ENCODE data around the gene DDX4. TPM values are rescaled to one million over a fixed set of nuclear protein-coding genes. Genes with fewer than 3 reads are reported as not detected.
"Not testable (repeated sequence)": the region's sequence is repeated elsewhere in the genome, so short reads cannot be mapped to it uniquely, and the experiment has no call there.

DDX4 gene
- total RNA-seq, 4 donors from 2014 or later: not detected

DNA sequence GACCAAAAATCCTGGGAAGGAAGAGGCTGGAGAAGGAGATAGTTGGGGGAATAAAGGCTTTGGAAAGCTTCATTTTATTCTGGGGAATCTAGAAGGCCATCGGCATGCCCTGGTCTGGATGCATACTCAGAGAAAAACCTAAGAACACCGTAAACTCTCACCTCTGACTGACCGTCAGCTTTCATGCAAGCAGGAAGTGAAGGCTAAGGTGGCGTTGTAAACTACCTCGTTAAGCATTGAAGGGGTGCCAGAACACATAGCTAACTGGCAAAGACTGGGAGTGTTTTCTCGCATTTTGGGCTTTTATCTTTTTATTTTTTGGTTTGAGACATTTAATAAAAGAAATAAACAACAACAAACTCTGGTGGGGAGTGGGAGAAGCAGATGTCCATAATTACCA lies 23.1 kb upstream of the DDX4 start:
- intact Hi-C loops (cut with DNase I; ENCODE audit: low total_unique reads): no loop called here
- TF ChIP-seq POLR2A (IDR thresholded peaks at IDR 0.05): no peak
- TF ChIP-seq, protein P1, sequence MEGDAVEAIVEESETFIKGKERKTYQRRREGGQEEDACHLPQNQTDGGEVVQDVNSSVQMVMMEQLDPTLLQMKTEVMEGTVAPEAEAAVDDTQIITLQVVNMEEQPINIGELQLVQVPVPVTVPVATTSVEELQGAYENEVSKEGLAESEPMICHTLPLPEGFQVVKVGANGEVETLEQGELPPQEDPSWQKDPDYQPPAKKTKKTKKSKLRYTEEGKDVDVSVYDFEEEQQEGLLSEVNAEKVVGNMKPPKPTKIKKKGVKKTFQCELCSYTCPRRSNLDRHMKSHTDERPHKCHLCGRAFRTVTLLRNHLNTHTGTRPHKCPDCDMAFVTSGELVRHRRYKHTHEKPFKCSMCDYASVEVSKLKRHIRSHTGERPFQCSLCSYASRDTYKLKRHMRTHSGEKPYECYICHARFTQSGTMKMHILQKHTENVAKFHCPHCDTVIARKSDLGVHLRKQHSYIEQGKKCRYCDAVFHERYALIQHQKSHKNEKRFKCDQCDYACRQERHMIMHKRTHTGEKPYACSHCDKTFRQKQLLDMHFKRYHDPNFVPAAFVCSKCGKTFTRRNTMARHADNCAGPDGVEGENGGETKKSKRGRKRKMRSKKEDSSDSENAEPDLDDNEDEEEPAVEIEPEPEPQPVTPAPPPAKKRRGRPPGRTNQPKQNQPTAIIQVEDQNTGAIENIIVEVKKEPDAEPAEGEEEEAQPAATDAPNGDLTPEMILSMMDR (IDR thresholded peaks at IDR 0.05): no peak
- no peak for DNase-seq (ENCODE audit: low spot score in 2 of 2)
- H3K4me3 ChIP-seq (ENCODE audit: low read depth, poor library complexity, severe bottlenecking): no peak overlapping the region
- WGBS, 2 donors: 80 to 81% methylated on average over 6 of the region's 6 CpGs

DNA sequence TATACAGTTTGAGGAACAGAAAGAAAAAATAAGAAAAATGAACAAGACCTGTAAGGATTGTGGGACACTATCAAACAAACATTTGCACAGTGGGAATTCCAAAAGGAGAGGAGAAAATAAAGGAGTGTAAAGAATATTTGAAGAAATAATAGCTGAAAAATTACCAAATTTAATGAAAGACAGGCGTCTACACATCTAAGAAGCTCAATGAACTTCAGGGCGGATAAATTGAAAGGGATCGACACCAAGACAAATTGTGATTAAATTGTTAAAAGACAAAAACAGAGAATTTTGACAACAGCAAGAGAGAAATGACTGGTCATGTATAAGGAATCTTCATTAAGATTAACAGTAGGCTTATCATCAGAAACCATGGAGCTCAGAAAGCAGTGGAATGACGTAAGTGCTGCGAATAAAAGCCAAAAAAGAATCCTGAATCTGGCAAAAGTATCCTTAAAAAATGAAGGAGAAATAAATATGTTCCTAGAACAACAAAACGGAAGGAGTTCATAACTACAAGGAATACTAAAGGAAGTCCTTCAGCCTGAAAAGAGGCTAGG lies 22.3 kb upstream of the DDX4 start:
- DNase-seq (ENCODE audit: low spot score in 2 of 2): no peak
- 93 to 94% methylated on average over 6 of the region's 6 CpGs for WGBS, 2 donors
- intact Hi-C loops (cut with DNase I; ENCODE audit: low total_unique reads): no loop called here
- no peak overlapping the region for H3K4me3 ChIP-seq (ENCODE audit: low read depth, poor library complexity, severe bottlenecking)
- TF ChIP-seq, protein P1 (IDR thresholded peaks at IDR 0.05): no peak
- no peak for TF ChIP-seq POLR2A (IDR thresholded peaks at IDR 0.05)

DNA sequence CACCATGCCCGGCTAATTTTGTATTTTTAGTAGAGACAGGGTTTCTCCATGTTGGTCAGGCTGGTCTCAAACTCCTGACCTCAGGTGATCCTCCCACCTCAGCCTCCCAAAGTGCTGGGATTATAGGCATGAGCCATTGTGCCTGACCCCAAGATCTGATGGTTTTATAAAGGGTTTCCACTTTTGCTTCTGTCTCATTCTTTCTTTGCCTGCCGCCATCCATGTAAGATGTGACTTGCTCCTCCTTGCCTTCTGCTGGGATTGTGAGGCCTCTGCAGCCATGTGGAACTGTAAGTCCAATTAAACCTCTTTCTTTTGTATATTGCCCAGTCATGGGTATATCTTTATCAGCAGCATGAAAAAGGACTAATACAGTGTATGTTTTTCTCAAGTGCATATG lies 18.8 kb upstream of the DDX4 start:
- WGBS, 2 donors: 98% methylated on average over 2 of the region's 2 CpGs
- H3K4me3 ChIP-seq (ENCODE audit: low read depth, poor library complexity, severe bottlenecking); DNase-seq (ENCODE audit: low spot score in 2 of 2); intact Hi-C loops (cut with DNase I; ENCODE audit: low total_unique reads): not testable (repeated sequence)

DNA sequence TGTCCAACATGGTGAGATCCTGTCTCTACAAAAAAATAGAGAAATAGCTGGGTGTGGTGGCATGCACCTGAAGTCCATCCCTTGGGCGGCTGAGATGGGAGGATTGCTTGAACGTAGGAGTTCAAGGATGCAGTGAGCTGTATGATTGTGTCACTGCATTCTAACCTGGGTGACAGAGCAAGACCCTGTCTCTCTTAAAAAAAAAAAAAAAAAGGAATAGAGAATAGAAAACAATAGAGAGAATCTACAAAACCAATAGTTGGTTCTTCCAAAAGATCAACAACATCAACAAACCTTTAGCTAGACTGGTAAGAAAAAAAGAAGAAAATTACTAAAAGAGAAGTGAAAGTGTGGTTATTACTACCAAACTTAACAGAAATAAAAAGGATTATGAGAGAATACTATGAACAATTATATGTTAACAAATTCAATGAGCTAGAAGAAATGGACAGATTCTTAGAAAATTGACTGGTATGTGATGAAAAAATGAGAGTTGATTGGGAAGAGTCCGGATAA lies 17.6 kb upstream of the DDX4 start:
- intact Hi-C loops (cut with DNase I; ENCODE audit: low total_unique reads): loop anchor here (5.0 kb wide), 1 partner anchor 1532 kb away; no protein-coding TSS in a partner anchor
- 85 to 90% methylated on average over 3 of the region's 3 CpGs for WGBS, 2 donors
- no peak for TF ChIP-seq POLR2A (IDR thresholded peaks at IDR 0.05)
- TF ChIP-seq, protein P1 (IDR thresholded peaks at IDR 0.05): no peak
- H3K4me3 ChIP-seq (ENCODE audit: low read depth, poor library complexity, severe bottlenecking): no peak overlapping the region
- DNase-seq (ENCODE audit: low spot score in 2 of 2): no peak

DNA sequence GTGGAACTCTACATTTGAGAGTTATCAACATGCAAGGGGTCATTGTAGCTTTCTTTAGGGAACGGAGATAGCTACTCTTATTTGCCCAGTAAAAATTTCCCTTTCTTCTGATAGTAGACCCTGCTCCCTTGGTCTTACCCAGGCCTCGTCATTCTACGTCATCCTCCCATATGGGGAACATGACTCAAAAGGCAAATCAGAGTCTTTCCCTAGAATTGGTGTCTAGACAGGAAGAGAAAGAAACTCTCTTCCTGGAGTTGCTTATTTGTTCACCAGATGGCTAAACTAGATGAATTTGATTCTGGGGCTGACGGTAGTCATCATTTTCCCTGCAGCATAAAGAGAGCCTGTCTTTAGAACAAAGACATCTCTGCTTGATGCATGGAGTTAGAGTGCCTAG lies 13.6 kb upstream of the DDX4 start:
- intact Hi-C loops (cut with DNase I; ENCODE audit: low total_unique reads): loop anchor here (5.0 kb wide), 1 partner anchor 1528 kb away; no protein-coding TSS in a partner anchor

DNA sequence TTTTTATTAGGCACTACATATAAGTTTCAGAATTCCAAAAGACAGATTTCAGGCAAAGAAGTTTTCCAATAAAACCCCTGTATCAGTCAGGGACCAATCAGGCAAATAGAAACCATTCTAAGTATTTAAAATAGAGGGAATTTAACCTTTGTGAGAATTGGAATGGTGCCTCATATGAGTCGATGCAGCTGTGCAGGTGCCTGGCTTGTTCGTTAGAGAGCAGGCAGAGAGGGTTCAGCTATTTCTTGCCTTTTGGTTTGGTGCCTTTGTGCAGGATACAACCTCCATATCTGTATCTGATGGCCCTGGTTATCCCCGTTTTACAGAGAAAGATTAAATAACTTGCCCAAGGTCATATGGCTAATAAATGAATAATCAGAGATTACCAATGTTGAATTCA lies 6.0 kb upstream of the DDX4 start:
- intact Hi-C loops (cut with DNase I; ENCODE audit: low total_unique reads): no loop called here
- no peak overlapping the region for H3K4me3 ChIP-seq (ENCODE audit: low read depth, poor library complexity, severe bottlenecking)
- 59 to 70% methylated on average over 3 of the region's 3 CpGs for WGBS, 2 donors
- TF ChIP-seq POLR2A (IDR thresholded peaks at IDR 0.05): no peak
- TF ChIP-seq, protein P1 (IDR thresholded peaks at IDR 0.05): no peak
- no peak for DNase-seq (ENCODE audit: low spot score in 2 of 2)

More for the DNA sequence above, 13.6 kb upstream of the DDX4 start:
- no peak for TF ChIP-seq POLR2A (IDR thresholded peaks at IDR 0.05)
- TF ChIP-seq, protein P1 (IDR thresholded peaks at IDR 0.05): no peak
- no peak for DNase-seq (ENCODE audit: low spot score in 2 of 2)
- no peak overlapping the region for H3K4me3 ChIP-seq (ENCODE audit: low read depth, poor library complexity, severe bottlenecking)
- 72 to 76% methylated on average over 4 of the region's 4 CpGs for WGBS, 2 donors

All from lower leg skin (tissue), 4 donors.